ENCODE results near the gene JAM3.

JAM3 gene

DNA sequence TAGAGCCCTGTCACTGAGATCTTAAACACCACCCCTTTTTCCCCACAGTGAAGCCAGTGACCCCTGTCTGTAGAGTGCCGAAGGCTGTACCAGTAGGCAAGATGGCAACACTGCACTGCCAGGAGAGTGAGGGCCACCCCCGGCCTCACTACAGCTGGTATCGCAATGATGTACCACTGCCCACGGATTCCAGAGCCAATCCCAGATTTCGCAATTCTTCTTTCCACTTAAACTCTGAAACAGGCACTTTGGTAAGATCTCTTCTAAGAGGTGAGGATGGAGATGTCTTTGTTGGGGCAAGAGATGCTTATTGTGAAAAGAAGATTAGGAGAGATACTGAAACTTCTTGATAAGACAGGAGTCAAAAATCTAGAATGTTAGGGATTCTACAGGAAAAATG is 75.9 kb downstream of the JAM3 start:
- no peak for DNase-seq (ENCODE audit: low read depth in 2 of 2, low spot score in 1 of 2)

DNA sequence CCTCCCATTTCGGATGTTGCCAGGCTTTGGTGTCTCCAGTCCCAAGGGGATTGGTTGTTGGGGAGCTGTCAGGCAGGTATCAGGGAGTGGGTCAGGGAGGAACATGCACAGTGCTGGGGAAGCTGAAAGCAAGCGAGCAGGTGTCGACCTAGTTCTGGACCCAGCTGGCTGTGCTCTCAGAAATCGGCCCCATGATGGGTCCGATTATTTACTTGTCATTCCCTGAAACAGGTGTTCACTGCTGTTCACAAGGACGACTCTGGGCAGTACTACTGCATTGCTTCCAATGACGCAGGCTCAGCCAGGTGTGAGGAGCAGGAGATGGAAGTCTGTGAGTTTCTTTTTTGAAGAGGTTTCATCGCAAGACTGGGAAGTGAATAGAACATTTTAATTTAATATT is 76.8 kb downstream of the JAM3 start:
- DNase-seq (ENCODE audit: low read depth in 2 of 2, low spot score in 1 of 2), result no peak

GRCh38 chr11:134146598-134146997 is 77.7 kb downstream of the JAM3 start:
- no peak for DNase-seq (ENCODE audit: low read depth in 2 of 2, low spot score in 1 of 2)

- DNase-seq (ENCODE audit: low read depth in 2 of 2, low spot score in 1 of 2), result no peak
Observed at GRCh38 chr11:134149371-134149770, 80.5 kb downstream of the JAM3 start.

DNA sequence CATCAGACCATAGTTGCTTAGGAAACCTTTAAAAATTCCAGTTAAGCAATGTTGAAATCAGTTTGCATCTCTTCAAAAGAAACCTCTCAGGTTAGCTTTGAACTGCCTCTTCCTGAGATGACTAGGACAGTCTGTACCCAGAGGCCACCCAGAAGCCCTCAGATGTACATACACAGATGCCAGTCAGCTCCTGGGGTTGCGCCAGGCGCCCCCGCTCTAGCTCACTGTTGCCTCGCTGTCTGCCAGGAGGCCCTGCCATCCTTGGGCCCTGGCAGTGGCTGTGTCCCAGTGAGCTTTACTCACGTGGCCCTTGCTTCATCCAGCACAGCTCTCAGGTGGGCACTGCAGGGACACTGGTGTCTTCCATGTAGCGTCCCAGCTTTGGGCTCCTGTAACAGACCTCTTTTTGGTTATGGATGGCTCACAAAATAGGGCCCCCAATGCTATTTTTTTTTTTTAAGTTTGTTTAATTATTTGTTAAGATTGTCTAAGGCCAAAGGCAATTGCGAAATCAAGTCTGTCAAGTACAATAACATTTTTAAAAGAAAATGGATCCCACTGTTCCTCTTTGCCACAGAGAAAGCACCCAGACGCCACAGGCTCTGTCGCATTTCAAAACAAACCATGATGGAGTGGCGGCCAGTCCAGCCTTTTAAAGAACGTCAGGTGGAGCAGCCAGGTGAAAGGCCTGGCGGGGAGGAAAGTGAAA is 81.5 kb downstream of the JAM3 start:
- DNase-seq (ENCODE audit: low read depth in 2 of 2, low spot score in 1 of 2), result no peak

DNA sequence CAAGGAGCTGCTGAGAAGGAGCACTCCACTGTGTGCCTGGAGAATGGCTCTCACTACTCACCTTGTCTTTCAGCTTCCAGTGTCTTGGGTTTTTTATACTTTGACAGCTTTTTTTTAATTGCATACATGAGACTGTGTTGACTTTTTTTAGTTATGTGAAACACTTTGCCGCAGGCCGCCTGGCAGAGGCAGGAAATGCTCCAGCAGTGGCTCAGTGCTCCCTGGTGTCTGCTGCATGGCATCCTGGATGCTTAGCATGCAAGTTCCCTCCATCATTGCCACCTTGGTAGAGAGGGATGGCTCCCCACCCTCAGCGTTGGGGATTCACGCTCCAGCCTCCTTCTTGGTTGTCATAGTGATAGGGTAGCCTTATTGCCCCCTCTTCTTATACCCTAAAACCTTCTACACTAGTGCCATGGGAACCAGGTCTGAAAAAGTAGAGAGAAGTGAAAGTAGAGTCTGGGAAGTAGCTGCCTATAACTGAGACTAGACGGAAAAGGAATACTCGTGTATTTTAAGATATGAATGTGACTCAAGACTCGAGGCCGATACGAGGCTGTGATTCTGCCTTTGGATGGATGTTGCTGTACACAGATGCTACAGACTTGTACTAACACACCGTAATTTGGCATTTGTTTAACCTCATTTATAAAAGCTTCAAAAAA is 82.3 kb downstream of the JAM3 start:
- DNase-seq (ENCODE audit: low read depth in 2 of 2, low spot score in 1 of 2), result no peak

DNA sequence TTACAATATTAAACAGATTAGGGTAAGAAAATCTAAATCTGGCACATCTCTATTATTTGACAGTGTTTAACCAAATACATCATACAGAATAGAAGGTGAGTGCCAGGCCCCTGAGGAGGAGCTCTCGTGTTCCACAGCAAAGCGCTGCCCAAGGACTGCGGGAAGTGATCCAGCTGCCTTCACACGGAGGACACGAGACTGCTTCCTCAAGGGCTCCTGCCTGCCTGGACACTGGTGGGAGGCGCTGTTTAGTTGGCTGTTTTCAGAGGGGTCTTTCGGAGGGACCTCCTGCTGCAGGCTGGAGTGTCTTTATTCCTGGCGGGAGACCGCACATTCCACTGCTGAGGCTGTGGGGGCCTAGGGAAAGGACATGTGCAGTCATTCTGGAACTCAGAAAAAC is 83.8 kb downstream of the JAM3 start:
- DNase-seq (ENCODE audit: low read depth in 2 of 2, low spot score in 1 of 2), result no peak

DNA sequence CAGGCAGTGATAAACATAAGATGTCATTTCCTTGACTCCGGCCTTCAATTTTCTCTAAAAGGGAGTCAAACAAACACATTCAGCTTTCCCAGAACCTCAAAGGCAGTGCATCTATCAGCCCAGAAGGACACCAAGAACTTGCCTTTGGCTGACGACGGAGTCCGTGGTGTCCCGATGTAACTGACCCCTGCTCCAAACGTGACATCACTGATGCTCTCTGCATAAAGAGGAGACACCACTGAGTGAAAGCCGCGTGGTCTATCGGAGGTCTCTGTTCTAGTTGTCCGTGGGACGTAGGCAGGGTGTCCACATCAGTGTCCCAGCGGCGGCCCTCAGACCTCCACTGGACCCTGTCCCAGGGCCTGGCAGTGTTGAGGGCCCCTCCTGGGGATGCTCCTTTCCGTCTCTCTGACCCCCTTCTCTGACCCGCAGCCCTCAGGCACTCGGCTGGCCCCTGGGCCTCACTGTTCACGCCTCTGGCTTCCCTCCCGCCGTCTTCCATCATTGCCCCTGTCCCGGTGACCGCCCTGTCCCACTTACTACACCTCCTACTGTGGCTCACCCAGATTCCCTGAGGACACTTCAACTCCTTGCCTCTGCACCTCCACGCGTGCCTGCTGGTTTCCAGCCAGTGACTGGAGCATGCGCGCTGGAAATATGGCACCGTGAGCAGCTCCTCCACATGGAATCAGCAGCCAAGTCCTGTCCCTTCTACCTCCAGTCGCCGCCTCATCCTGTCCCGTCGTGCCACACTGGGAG is 84.5 kb downstream of the JAM3 start:
- no peak for DNase-seq (ENCODE audit: low read depth in 2 of 2, low spot score in 1 of 2)

- DNase-seq (ENCODE audit: low read depth in 2 of 2, low spot score in 1 of 2), result no peak
Observed at GRCh38 chr11:134154441-134154840, 85.6 kb downstream of the JAM3 start.

- DNase-seq (ENCODE audit: low read depth in 2 of 2, low spot score in 1 of 2), result no peak
Observed at GRCh38 chr11:134155456-134155855, 86.6 kb downstream of the JAM3 start.

DNA sequence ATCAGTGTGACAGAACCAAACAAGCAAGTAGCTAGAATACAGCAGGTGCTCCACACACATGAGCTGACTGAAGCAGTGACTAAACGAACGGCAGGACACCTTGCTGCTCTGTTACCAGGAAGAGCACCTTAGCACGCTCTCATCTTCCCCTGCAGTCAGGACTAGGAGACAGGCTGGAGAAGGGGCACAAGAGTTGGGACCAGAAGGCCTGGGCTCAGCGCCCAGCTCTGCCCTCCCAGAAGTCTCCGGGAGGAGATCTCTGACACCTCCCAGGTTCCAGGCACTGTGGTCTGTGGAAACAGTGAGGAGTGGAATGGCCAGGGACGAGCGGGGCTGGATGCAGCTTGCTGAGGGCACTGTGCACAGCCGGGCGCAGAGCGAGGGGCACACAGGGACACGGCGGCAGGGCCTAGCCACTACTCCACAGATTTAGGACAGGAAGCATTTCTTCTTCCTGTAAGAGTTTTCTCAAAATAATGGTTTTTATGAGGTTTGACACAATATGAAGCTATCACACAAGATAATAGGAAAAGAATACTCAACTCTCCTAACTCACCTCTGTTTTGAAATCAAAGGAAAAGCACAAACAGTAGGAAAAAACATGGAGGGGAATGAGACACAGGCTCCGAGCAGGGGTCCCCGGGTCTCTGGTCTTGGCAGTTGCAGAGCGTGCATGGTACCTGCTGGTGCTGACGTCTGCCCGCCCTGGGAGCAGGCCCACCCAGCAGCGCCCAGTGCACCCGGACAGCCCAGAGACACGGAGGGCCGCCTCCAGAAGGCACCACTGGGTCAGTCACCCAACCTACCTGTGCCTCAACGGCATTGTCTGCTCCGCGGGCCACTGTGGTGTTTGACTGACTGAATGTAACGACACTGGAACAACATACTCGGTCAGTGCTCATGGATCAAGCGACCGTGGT is 87.3 kb downstream of the JAM3 start:
- no peak for DNase-seq (ENCODE audit: low read depth in 2 of 2, low spot score in 1 of 2)

DNA sequence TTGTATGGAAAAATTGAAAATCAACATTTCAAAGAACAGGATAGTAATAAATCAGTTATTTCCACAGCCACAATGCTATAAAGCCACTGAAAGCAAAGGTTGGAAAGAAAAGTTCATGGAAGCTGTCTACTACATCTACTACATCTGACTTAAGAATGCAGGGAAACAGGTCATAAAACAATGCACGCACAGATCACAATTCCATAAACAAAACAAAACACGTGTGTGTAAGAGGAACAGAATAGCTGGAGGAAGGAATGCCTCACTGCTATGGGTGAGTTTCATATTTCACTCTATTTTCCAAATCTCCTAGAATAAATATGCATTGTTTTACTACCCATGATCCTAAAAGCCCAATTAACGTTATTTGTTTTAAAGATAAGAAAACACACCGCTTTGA is 88.6 kb downstream of the JAM3 start:
- no peak for DNase-seq (ENCODE audit: low read depth in 2 of 2, low spot score in 1 of 2)

DNA sequence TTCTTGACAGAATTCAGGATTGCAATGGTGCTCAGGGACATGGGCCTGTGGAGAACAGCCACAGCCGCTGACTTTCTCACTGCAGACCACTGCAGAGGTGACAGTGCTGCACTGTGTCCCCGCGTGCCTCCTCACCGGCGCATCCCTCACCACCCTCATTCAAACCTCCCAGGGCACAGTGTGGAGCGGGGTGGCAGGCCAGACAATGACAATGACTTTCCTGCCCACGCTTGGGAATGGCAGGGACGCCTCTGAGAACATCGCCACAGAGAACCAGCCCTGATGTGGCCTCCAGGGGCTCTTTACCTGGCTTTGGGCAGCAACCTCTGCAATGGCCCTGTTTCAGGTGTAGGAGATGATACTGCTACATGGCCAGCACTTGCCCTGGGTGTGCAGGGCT is 89.2 kb downstream of the JAM3 start:
- no peak for DNase-seq (ENCODE audit: low read depth in 2 of 2, low spot score in 1 of 2)

GRCh38 chr11:134159652-134160051 is 90.8 kb downstream of the JAM3 start:
- no peak for DNase-seq (ENCODE audit: low read depth in 2 of 2, low spot score in 1 of 2)

DNA sequence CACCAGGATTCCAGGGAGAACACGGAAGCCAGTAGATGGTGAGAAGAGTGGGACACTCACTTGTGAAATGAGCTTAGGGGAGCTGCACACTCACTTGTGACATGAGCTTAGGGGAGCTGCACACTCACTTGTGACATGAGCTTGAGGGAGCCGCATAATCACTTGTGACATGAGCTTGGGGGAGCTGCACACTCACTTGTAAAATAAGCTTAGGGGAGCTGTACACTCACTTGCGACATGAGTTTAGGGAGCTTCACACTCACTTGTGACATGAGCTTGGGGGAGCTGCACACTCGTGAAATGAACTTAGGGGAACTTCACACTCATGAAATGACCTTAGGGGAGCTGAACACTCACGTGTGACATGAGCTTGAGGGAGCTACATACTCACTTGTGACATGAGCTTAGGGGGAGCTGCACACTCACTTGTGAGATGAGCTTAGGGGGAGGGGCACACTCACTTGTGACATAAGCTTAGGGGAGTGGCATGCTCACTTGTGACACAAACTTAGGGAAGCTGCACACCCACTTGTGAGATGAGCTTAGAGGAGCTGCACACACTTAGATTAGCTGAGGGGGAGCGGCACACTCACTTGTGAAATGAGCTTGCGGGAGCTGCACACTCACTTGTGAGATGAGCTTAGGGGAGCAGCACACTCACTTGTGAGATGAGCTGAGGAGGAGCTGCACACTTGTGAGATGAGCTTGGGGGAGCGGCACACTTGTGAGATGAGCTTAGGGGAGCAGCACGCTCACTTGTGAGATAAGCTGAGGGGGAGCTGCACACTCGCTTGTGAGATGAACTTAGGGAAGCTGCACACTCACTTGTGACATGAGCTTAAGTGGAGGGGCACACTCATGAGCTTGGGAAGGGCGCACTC is 95.9 kb downstream of the JAM3 start:
- DNase-seq (ENCODE audit: low read depth in 2 of 2, low spot score in 1 of 2), result no peak

GRCh38 chr11:134170177-134170918 is 101.5 kb downstream of the JAM3 start:
- DNase-seq (ENCODE audit: low read depth in 2 of 2, low spot score in 1 of 2), result no peak

GRCh38 chr11:134170919-134171281 is 102.0 kb downstream of the JAM3 start:
- no peak for DNase-seq (ENCODE audit: low read depth in 2 of 2, low spot score in 1 of 2)

DNA sequence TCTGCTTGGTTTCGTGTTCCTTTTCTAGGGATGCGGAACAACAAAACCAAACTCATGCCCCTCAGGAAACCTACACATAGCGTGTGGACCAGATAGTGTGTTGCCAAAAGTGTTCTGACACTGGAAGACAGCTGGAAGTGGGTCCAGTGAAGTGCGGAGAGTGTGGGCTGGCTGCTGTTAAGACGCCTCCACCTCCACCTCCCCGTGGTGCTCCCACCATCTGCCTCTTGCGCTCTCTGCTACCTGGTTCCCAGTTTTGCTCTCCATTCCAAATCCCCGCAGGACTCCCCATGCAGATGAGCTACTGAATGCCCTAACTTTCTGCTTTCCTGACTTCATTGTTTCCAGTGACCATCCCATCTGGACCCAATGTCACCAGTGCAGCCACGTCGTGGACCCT is 103.1 kb downstream of the JAM3 start:
- DNase-seq (ENCODE audit: low read depth in 2 of 2, low spot score in 1 of 2), result no peak

DNA sequence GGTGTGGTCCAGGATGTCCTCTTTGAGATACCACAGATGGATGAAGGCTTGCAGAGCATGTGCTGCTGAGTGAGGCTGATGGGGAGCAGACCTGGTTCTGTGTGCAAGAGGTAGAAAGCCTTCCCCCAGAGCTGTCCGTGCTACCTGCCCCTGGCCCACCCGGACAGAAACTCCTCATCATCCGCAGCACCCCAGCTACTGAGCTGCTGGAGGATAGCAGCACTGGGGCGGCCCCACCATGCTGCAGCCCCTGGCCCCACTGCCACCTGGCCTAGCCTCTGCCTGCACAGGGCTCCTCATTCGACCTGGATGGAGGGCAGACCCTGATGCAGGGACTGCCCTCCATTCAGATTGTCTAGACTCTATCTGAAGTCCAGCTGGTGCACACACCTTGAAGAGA is 104.4 kb downstream of the JAM3 start:
- DNase-seq (ENCODE audit: low read depth in 2 of 2, low spot score in 1 of 2), result no peak

DNA sequence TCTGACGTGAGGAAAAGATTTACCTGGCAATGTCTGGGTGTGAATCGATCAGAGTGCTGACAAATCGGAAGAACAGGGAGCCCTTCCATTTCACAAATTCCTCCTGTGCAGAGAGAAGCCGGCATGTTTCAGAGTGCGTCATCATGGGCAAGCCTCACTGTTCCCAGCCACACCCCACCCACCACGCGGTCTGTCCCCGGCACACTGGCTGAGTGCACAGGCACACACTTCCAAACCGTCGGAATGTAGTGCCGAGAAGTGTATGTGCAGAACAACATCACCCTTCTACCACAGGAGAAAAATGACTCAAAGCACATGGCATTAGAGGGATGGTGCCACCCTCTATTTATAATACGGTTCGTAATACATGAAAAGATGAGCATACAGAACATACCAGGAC is 107.4 kb downstream of the JAM3 start:
- DNase-seq (ENCODE audit: low read depth in 2 of 2, low spot score in 1 of 2), result no peak

Measured in stimulated activated CD8-positive, alpha-beta memory T cell treated with anti-CD3 and anti-CD28 coated beads, Interleukin-4, amount 100 ng/mL, for 4 hours (primary cell).